Stimulated activated naive CD8-positive, alpha-beta T cell treated with anti-CD3 and anti-CD28 coated beads, Interleukin-15, amount 100 ng/mL, for 72 hours (primary cell): ENCODE results near the gene SPCS2.
"Not testable (repeated sequence)": the region's sequence is repeated elsewhere in the genome, so short reads cannot be mapped to it uniquely, and the experiment has no call there.

Source experiments
- ATAC-seq: fragments of 150-1000 bp; cut with Tn5 transposase; 2 replicates; pipeline ENCODE4 v1.10.0; 2021; ENCODE audit warnings: mild to moderate bottlenecking, moderate library complexity
- DNase-seq, 2 donors: peaks; one replicate each; pipeline ENCODE4 v3.0.0; 2021 to 2022
- H3K27ac Mint-ChIP-seq, 2 donors: one replicate each; pipeline ENCODE4 v1.8.0; 2022; ENCODE audit warnings: mild to moderate bottlenecking in 2 of 2, mixed read lengths in 2 of 2, moderate library complexity in 2 of 2
- H3K27me3 Mint-ChIP-seq: one replicate; pipeline ENCODE4 v1.8.0; 2022; ENCODE audit warnings: mixed read lengths
- H3K4me1 Mint-ChIP-seq: one replicate; pipeline ENCODE4 v1.8.0; 2022; ENCODE audit warnings: mild to moderate bottlenecking, mixed read lengths
- H3K4me3 Mint-ChIP-seq, 2 donors: one replicate each; pipeline ENCODE4 v1.8.0; 2022; ENCODE audit warnings: mild to moderate bottlenecking in 2 of 2, mixed read lengths in 2 of 2, moderate library complexity in 1 of 2
- H3K9me3 Mint-ChIP-seq, 2 donors: one replicate each; pipeline ENCODE4 v1.8.0; 2022; ENCODE audit warnings: mixed read lengths in 2 of 2

SPCS2 gene

DNA sequence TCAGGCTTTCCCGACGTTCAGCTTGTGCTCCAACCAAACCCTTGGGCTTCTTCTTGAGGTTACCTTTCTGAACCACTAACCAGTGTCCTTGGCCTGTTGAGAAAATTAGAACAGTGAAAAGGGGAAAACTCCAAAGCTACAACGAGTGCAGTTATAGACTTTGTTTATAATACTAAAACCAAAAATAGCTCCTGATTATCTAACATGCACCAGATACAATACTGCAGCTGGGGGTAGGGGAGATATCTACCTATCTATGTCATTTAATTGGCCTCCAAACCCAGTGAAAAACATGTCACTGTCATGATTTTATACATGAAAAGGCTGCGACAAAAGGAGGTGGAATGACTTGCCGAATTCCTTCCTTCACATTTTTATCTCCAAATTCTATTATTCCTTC is 12.1 kb upstream of the SPCS2 start:
- Mint-ChIP-seq H3K27me3 (no peaks in the 10 kb centered on the region), H3K27ac (peak overlapping the region in 1 of 2 donors; percentile 37), H3K4me3 (no peak overlapping the region), H3K4me1 (peaks cover 6% of the 10 kb centered on the region), H3K9me3 (no peaks in the 10 kb centered on the region)
- ATAC-seq (no peak), DNase-seq (no peak)

- H3K4me3 Mint-ChIP-seq, result no peak overlapping the region
- no peak for ATAC-seq
- H3K4me1 Mint-ChIP-seq, result no peaks in the 10 kb centered on the region
- H3K9me3 Mint-ChIP-seq, result no peaks in the 10 kb centered on the region
- DNase-seq, result no peak
- H3K27me3 Mint-ChIP-seq, result no peaks in the 10 kb centered on the region
- H3K27ac Mint-ChIP-seq, result no peak overlapping the region
Observed at GRCh38 chr11:74937696-74938475, 11.2 kb upstream of the SPCS2 start.

DNA sequence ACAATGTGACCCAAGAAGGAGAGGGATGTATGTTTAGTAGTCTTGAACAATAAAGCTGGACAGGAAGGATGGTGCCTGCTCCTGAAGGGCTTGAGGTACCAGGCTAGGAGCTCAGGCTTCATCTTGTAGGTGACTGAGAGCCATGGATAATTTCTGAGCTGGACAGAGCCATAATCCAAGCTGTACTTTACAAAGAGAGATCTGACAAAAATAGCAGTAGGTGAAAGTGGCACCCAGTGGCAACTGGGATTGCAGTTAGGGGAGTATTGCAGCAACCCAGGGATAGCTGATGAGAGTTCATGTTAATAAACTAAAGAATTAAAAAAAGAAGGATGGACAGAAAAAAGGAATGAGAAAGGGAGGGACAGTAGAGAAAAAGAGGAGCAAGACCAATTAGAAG is 7.6 kb upstream of the SPCS2 start:
- H3K27ac Mint-ChIP-seq, result peak overlapping the region in 1 of 2 donors; percentile 67
- no peak overlapping the region for H3K4me3 Mint-ChIP-seq
- H3K9me3 Mint-ChIP-seq, result no peaks in the 10 kb centered on the region
- DNase-seq (no peak), ATAC-seq (no peak)
- no peaks in the 10 kb centered on the region for H3K4me1 Mint-ChIP-seq
- H3K27me3 Mint-ChIP-seq, result no peaks in the 10 kb centered on the region

DNA sequence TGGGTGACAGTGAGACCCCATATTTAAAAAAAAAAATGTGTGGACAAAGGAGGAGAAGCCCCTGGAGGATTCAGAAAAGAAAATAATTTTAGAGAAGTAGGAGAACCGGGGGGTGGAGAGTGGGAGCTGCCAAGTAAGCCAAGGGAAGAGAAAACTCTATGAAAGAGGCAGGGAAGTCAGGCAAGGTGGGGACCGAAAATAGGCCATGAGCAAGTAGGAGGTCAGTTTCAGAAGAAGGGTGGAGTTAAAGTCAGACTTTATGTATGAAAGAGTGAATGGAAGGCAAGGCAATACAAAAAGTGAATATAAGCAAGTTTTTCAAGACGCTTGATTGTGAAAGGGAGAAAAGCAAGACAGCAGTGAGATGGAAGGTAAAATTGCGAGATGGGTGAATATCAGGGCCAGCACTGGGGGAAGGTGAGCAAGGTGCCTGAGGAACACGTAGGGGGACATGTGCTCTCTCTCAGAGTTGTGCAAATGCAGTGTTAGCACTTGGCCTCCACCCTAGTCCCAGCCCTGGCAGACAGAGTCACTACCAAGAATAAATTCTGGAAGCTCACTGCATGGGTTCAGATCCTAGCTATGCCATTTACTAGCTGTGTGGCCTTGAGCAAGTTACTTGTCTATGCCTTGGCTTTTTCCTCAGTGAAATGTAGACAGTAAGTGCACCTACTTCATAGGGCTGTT is 6.8 kb upstream of the SPCS2 start:
- H3K9me3 Mint-ChIP-seq, result no peaks in the 10 kb centered on the region
- no peaks in the 10 kb centered on the region for H3K4me1 Mint-ChIP-seq
- H3K27ac Mint-ChIP-seq, result peak overlapping the region in 1 of 2 donors; percentile 37
- no peak overlapping the region for H3K4me3 Mint-ChIP-seq
- ATAC-seq (no peak), DNase-seq (no peak)
- no peaks in the 10 kb centered on the region for H3K27me3 Mint-ChIP-seq

GRCh38 chr11:74948546-74948897 is 544 bp upstream of the SPCS2 start:
- ATAC-seq (peak; percentile 42), DNase-seq (no peak)
- Mint-ChIP-seq H3K4me1 (peaks cover 31% of the 10 kb centered on the region), H3K4me3 (peak overlapping the region; percentile 91 to 97), H3K27ac (peak overlapping the region; percentile 99), H3K27me3 (no peaks in the 10 kb centered on the region), H3K9me3 (no peaks in the 10 kb centered on the region)

DNA sequence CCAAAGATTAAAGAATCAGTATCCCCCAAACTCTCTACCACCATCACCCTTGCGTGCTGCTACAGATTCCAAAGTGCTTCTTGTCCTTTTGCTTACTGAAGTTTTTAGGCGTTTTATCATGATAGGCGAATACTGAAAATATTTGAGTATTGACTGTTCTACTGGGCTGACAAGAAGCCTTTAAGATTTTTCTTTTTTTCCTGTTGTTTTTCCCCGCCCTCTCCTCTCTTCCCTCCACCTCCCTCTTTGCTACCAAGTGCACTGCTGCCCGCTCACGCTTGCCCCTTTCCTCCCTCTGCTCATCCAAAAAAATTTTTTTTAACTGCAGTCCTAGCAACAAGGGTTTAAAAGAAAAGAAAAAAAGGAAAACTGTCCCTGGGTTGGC is 679 bp downstream of the SPCS2 start:
- Mint-ChIP-seq H3K27ac (peak overlapping the region; percentile 99), H3K4me1 (peaks cover 40% of the 10 kb centered on the region), H3K27me3 (no peaks in the 10 kb centered on the region), H3K9me3 (no peaks in the 10 kb centered on the region), H3K4me3 (peak overlapping the region; percentile 91 to 97)
- no peak for ATAC-seq
- DNase-seq, result no peak

DNA sequence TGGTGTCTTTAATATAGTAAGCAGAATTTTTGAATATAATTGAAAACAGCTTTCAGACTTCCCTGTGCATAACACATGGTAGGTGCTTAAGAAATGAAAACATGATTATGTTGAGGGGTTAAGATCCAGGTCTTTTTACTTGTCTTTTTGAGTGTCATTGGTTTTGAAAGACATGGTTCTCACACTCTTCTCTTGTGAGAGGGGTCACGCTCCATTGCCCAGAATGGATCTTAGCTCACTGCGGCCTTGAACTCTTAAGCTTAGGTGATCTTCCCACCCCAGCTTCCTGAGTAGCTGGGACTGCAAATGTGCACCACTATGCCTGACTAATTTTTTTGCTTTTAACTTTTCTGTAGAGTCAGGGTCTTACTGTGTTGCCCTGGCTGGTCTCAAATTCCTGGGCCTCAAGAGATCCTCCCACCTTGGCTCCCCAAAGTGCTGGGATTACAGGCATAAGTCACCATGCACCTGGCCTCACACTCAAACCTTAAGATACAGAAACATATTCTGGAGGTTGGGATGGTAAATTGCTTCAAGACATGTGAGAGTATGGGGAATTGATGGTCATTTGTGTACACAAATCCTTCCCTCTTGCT is 1.4 kb downstream of the SPCS2 start:
- Mint-ChIP-seq H3K4me3 (peak overlapping the region; percentile 91 to 97), H3K27ac (peak overlapping the region; percentile 99), H3K27me3 (no peaks in the 10 kb centered on the region), H3K9me3 (no peaks in the 10 kb centered on the region), H3K4me1 (peaks cover 40% of the 10 kb centered on the region)
- ATAC-seq, result no peak
- no peak for DNase-seq

GRCh38 chr11:74951226-74951625 is 2.2 kb downstream of the SPCS2 start:
- Mint-ChIP-seq H3K4me3 (peak overlapping the region; percentile 91 to 97), H3K27ac (peak overlapping the region in 1 of 2 donors; percentile 12), H3K4me1 (peaks cover 44% of the 10 kb centered on the region), H3K9me3 (no peaks in the 10 kb centered on the region), H3K27me3 (no peaks in the 10 kb centered on the region)
- DNase-seq, result no peak
- no peak for ATAC-seq

GRCh38 chr11:74952752-74953151 is 3.7 kb downstream of the SPCS2 start:
- ATAC-seq (no peak), DNase-seq (no peak)
- Mint-ChIP-seq H3K4me1 (peaks cover 57% of the 10 kb centered on the region), H3K4me3 (no peak overlapping the region), H3K27me3 (no peaks in the 10 kb centered on the region), H3K27ac (no peak overlapping the region), H3K9me3 (no peaks in the 10 kb centered on the region)

- no peaks in the 10 kb centered on the region for H3K27me3 Mint-ChIP-seq
- no peak overlapping the region for H3K27ac Mint-ChIP-seq
- ATAC-seq (no peak), DNase-seq (no peak)
- peaks cover 64% of the 10 kb centered on the region for H3K4me1 Mint-ChIP-seq
- H3K9me3 Mint-ChIP-seq, result no peaks in the 10 kb centered on the region
- H3K4me3 Mint-ChIP-seq, result no peak overlapping the region
Observed at GRCh38 chr11:74953451-74953850, 4.4 kb downstream of the SPCS2 start.

DNA sequence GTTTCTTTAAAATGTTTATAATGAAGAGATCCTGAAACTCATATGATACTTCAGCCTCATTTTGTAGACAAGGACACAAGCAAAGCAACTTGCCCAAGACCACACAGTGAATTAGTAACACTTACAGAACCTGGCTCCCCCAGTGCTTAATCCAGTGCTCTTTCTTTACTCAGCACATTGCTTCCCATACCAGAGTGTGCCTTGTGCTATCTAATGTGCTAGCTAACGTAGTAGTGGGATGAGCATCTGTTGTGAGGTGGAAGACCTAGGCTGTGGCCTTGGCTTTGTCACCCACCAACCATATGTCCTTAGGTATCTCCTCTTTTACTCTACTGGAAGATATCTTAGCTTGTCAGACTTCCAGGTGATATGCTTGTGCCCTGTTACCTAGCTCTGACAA is 5.1 kb downstream of the SPCS2 start:
- peaks cover 69% of the 10 kb centered on the region for H3K4me1 Mint-ChIP-seq
- no peaks in the 10 kb centered on the region for H3K9me3 Mint-ChIP-seq
- ATAC-seq (no peak), DNase-seq (no peak)
- H3K27me3 Mint-ChIP-seq, result no peaks in the 10 kb centered on the region
- no peak overlapping the region for H3K4me3 Mint-ChIP-seq
- H3K27ac Mint-ChIP-seq, result no peak overlapping the region

DNA sequence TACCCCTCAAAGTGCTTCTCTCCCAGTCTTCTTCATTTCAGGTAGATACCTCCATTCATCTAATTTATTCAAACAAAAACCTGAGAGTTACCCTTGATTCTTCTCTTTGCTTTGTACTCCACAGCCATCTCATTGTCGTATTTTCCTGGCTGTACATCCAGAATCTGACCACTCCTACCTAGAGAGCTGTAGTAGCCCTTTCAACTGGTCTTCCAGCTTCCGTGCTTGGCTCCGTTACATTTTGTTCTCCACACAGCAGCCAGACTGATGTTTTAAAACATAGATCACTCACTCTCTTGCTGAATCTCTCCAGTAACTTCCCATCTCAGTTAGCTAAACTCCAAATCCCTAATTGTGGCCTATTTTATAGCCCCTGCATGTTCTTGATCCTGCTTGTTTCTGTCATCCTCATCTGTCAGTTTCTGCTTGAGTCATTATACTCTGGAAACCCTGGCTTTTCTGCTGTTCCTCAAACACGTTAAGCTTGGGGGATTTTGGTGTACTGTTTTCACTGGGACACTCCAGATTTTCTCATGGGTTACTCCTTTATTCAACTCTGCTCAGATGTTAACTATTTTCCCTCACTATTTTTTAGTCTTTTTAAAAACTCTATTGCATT is 7.4 kb downstream of the SPCS2 start:
- no peaks in the 10 kb centered on the region for H3K27me3 Mint-ChIP-seq
- no peak for DNase-seq
- no peak overlapping the region for H3K4me3 Mint-ChIP-seq
- H3K4me1 Mint-ChIP-seq, result peaks cover 65% of the 10 kb centered on the region
- H3K27ac Mint-ChIP-seq, result peak overlapping the region in 1 of 2 donors; percentile 13
- H3K9me3 Mint-ChIP-seq, result no peaks in the 10 kb centered on the region
- ATAC-seq, result no peak

GRCh38 chr11:74957937-74958629 is 9.0 kb downstream of the SPCS2 start:
- H3K27me3 Mint-ChIP-seq, result no peaks in the 10 kb centered on the region
- DNase-seq, result no peak
- H3K27ac Mint-ChIP-seq, result no peak overlapping the region
- H3K4me3 Mint-ChIP-seq, result no peak overlapping the region
- no peaks in the 10 kb centered on the region for H3K9me3 Mint-ChIP-seq
- H3K4me1 Mint-ChIP-seq, result peaks cover 69% of the 10 kb centered on the region
- ATAC-seq, result no peak

DNA sequence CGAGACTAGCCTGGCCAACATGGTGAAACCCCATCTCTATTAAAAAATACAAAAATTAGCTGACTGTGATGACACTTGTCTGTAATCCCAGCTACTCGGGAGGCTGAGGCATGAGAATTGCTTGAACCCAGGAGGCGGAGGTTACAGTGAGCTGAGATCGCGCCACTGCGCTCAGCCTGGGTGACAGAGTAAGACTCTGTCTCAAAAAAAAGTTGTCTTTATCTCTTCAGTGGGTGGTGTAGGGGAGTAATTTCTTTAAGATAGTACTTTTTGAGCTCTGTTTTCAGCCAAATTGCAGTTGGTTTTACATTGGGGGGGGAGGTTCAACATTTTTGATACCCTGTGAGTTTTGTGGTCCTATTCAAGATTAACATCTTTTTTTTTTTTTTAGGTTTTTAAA is 11.1 kb downstream of the SPCS2 start:
- H3K27ac Mint-ChIP-seq, DNase-seq, H3K27me3 Mint-ChIP-seq, H3K4me3 Mint-ChIP-seq, H3K9me3 Mint-ChIP-seq, ATAC-seq: not testable (repeated sequence)
- peaks cover 59% of the 10 kb centered on the region for H3K4me1 Mint-ChIP-seq

DNA sequence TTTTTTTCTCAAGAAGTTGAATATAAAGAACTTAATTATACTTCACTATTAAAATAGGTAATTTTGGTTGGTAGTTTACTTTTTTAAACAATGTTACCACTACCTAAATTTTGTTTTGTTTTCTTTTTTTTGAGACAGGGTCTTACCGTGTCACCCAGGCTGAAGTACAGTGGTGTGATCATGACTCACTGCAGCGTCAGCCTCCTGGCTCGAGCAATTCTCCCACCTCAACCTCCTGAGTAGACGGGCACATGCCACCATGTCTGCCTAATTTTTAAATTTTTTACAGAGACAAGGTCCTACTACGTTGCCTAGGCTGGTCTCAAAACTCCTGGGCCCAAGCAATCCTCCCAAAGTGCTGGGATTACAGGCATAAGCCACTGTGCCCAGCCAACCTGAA is 17.6 kb downstream of the SPCS2 start:
- Mint-ChIP-seq H3K4me3 (no peak overlapping the region), H3K9me3 (no peaks in the 10 kb centered on the region), H3K4me1 (peaks cover 15% of the 10 kb centered on the region), H3K27me3 (no peaks in the 10 kb centered on the region), H3K27ac (no peak overlapping the region)
- ATAC-seq (no peak), DNase-seq (no peak)
